Neural cell (in vitro differentiated cells): Measurements from ENCODE around the gene COL4A4. TPM values are rescaled to one million over a fixed set of nuclear protein-coding genes. Genes with fewer than 3 reads are reported as not detected.

Experiments
- H2AFZ ChIP-seq: fragments of 200-600, 300-800 bp; sonication (generic), shearing (Covaris generic); 2 replicates; pipeline ENCODE4 v1.6.0; 2014; ENCODE audit warnings: low read depth, mild to moderate bottlenecking, antibody characterized with exemption, low read length, moderate library complexity
- H3F3A ChIP-seq: fragments of 200-600 bp; shearing (Covaris generic); 2 replicates; pipeline ENCODE4 v1.6.1; 2016; ENCODE audit warnings: mild to moderate bottlenecking, moderate library complexity, mixed read lengths, antibody characterized with exemption, low read length; ENCODE audit not compliant: insufficient read depth, poor library complexity, severe bottlenecking
- H3K27ac ChIP-seq: fragments of 200-600, 300-800 bp; sonication (generic), shearing (Covaris generic); 2 replicates; pipeline ENCODE4 v1.5.1; 2014; ENCODE audit warnings: mild to moderate bottlenecking, low read length, moderate library complexity
- H3K27me3 ChIP-seq: fragments of 300-800, 200-600 bp; sonication (generic), shearing (Covaris generic); 2 replicates; pipeline ENCODE4 v1.6.0; 2014; ENCODE audit warnings: mild to moderate bottlenecking, low read depth, low read length, moderate library complexity; ENCODE audit not compliant: insufficient read depth
- H3K36me3 ChIP-seq: fragments of 300-800, 200-600 bp; sonication (generic), shearing (Covaris generic); 2 replicates; pipeline ENCODE4 v1.5.1; 2014; ENCODE audit warnings: mild to moderate bottlenecking, antibody characterized with exemption, low read length, moderate library complexity; ENCODE audit not compliant: insufficient read depth
- H3K4me2 ChIP-seq: fragments of 300-800, 200-600 bp; sonication (generic), shearing (Covaris generic); 2 replicates; pipeline ENCODE4 v1.6.0; 2014; ENCODE audit warnings: mild to moderate bottlenecking, low read length
- H3K4me3 ChIP-seq: fragments of 300-800, 200-600 bp; sonication (generic), shearing (Covaris generic); 2 replicates; pipeline ENCODE4 v1.5.1; 2014; ENCODE audit warnings: mild to moderate bottlenecking, low read length, moderate library complexity
- H3K79me2 ChIP-seq: fragments of 200-600 bp; shearing (Covaris generic); replicated peaks from 2 replicates; pipeline ENCODE4 v1.6.0; 2014; ENCODE audit warnings: mild to moderate bottlenecking, low read length, moderate library complexity; ENCODE audit not compliant: insufficient read depth
- H3K9ac ChIP-seq: fragments of 300-800, 200-600 bp; sonication (generic), shearing (Covaris generic); 2 replicates; pipeline ENCODE4 v1.6.1; 2016; ENCODE audit warnings: mild to moderate bottlenecking, low read length, mixed read lengths
- H3K9me2 ChIP-seq: fragments of 200-600 bp; shearing (Covaris generic); 2 replicates; pipeline ENCODE4 v1.6.1; 2016; ENCODE audit warnings: mild to moderate bottlenecking, low read length, mixed read lengths; ENCODE audit not compliant: insufficient read depth
- H3K9me3 ChIP-seq: fragments of 200-600, 300-800 bp; sonication (generic), shearing (Covaris generic); 2 replicates; pipeline ENCODE4 v1.6.1; 2016; ENCODE audit warnings: mild to moderate bottlenecking, mixed run types, low read length, moderate library complexity, mixed read lengths
- H4K20me1 ChIP-seq: fragments of 200-600 bp; shearing (Covaris generic); 2 replicates; pipeline ENCODE4 v1.6.1; 2016; ENCODE audit warnings: mild to moderate bottlenecking, mixed run types; ENCODE audit not compliant: insufficient read depth
- EP300 ChIP-seq: fragments of 450-650 bp; conservative IDR thresholded peaks from 2 replicates; pipeline ENCODE4 v1.6.1; 2014; ENCODE audit warnings: antibody characterized with exemption, mild to moderate bottlenecking, moderate library complexity; ENCODE audit not compliant: poor library complexity, severe bottlenecking
- EZH2 ChIP-seq: fragments of 200-600, 300-800 bp; shearing (Covaris generic), sonication (generic); IDR thresholded peaks from 2 replicates; pipeline ENCODE4 v1.6.1; 2014; ENCODE audit warnings: antibody characterized with exemption, low read length, borderline replicate concordance, mild to moderate bottlenecking; ENCODE audit not compliant: insufficient read depth, poor library complexity, severe bottlenecking
- MXI1 ChIP-seq: fragments of 450-650 bp; conservative IDR thresholded peaks from 2 replicates; pipeline ENCODE4 v1.6.1; 2014; ENCODE audit warnings: antibody characterized with exemption, mild to moderate bottlenecking; ENCODE audit not compliant: poor library complexity, severe bottlenecking
- POLR2AphosphoS5 ChIP-seq: IDR thresholded peaks from 2 replicates; pipeline ENCODE4 v1.6.1; 2012
- RAD21 ChIP-seq: fragments of 450-650 bp; conservative IDR thresholded peaks from 2 replicates; pipeline ENCODE4 v1.6.1; 2014; ENCODE audit warnings: antibody characterized with exemption, mild to moderate bottlenecking, moderate library complexity
- SMC3 ChIP-seq: fragments of 450-650 bp; conservative IDR thresholded peaks from 2 replicates; pipeline ENCODE4 v1.6.1; 2014; ENCODE audit warnings: antibody characterized with exemption, mild to moderate bottlenecking, moderate library complexity; ENCODE audit not compliant: poor library complexity
- TAF1 ChIP-seq: IDR thresholded peaks from 2 replicates; pipeline ENCODE4 v1.6.1; 2012; ENCODE audit warnings: low read depth
- polyA minus RNA-seq: library from RNA; depleted of rRNA, polyadenylated mRNA; stranded (reverse); fragments of >200 nt; gene quantifications from 2 replicates; pipeline ENCODE4 v1.2.3, GENCODE V29; 2014
- polyA plus RNA-seq: library from polyadenylated mRNA; depleted of rRNA; stranded (reverse); fragments of >200 nt; gene quantifications from 2 replicates; pipeline ENCODE4 v1.2.3, GENCODE V29; 2014
- TF ChIP-seq, protein P1 (sequence below): IDR thresholded peaks from 2 replicates; pipeline ENCODE4 v1.6.1; 2012; ENCODE audit warnings: borderline replicate concordance
- TF ChIP-seq, protein P2 (sequence below): fragments of 450-650 bp; IDR thresholded peaks from 2 replicates; pipeline ENCODE4 v1.5.1; 2014; ENCODE audit warnings: antibody characterized with exemption, mild to moderate bottlenecking, moderate library complexity; ENCODE audit not compliant: poor library complexity, severe bottlenecking

COL4A4 gene
- 0.35 and 0.46 TPM in 2 replicates for polyA plus RNA-seq
- 0.49 and 0.58 TPM in 2 replicates for polyA minus RNA-seq

DNA sequence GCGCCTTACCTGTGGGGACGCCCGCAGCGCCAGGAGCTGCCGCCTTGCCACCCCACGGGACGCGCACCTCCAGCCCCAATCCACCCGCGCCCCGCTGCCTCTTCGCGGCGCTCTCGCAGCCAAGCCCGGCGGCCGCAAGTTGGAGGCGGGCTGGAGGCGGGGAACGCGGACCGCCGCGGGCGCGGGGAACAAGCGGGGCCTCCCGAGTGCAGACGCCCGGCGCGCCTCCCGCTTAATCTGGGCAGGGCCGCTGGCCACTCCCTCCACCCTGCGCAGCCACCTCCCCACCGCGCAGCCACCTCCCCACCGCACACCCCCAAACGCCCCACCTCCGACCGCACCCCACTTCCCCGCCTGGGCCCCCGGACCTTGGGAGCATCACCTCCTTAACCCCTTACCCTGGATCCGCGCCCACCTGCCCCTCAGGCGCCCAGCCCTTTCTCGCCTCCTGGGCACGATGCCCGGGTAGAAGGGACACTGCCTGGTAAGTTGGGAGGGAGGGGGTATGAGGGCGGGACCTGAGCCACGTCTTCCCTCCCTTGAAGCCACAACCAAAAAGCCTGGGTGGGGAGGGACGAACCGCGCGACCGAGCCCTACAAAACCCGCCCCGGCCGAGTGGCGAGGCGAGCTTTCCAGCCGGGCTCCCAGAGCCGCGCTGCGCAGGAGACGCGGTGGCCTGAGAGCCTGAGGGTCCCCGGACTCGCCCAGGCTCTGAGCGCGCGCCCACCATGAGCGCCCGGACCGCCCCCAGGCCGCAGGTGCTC, at the start of gene COL4A4, which contains the start of gene COL4A3:
TSS of gene COL4A4 (minus strand) at position 208 of the 765 bp plus-strand sequence. CDS start 16,722 bp downstream, outside the sequence.
TSS of gene COL4A3 (plus strand) at position 627 of the 765 bp plus-strand sequence. CDS start at position 730, 103 bp downstream.
- peaks cover 72% of the 10 kb centered on the region for H3K27me3 ChIP-seq
- H3K4me3 ChIP-seq, result peak within 1 kb of the TSS; percentile 78
- H3K9me3 ChIP-seq, result no peaks in the 10 kb centered on the region
- H2AFZ ChIP-seq, result no peak within 1 kb of the TSS
- H3K9me2 ChIP-seq, result no peaks in the 10 kb centered on the region
- no peaks in the 10 kb centered on the region for H3K36me3 ChIP-seq
- H3F3A ChIP-seq, result no peaks in the 10 kb centered on the region
- H3K79me2 ChIP-seq, result no peaks in the 10 kb centered on the region
- no peak within 1 kb of the TSS for H3K27ac ChIP-seq
- peak within 1 kb of the TSS; percentile 41 for H3K9ac ChIP-seq
- no peaks in the 10 kb centered on the region for H4K20me1 ChIP-seq
- TF ChIP-seq, protein P1, sequence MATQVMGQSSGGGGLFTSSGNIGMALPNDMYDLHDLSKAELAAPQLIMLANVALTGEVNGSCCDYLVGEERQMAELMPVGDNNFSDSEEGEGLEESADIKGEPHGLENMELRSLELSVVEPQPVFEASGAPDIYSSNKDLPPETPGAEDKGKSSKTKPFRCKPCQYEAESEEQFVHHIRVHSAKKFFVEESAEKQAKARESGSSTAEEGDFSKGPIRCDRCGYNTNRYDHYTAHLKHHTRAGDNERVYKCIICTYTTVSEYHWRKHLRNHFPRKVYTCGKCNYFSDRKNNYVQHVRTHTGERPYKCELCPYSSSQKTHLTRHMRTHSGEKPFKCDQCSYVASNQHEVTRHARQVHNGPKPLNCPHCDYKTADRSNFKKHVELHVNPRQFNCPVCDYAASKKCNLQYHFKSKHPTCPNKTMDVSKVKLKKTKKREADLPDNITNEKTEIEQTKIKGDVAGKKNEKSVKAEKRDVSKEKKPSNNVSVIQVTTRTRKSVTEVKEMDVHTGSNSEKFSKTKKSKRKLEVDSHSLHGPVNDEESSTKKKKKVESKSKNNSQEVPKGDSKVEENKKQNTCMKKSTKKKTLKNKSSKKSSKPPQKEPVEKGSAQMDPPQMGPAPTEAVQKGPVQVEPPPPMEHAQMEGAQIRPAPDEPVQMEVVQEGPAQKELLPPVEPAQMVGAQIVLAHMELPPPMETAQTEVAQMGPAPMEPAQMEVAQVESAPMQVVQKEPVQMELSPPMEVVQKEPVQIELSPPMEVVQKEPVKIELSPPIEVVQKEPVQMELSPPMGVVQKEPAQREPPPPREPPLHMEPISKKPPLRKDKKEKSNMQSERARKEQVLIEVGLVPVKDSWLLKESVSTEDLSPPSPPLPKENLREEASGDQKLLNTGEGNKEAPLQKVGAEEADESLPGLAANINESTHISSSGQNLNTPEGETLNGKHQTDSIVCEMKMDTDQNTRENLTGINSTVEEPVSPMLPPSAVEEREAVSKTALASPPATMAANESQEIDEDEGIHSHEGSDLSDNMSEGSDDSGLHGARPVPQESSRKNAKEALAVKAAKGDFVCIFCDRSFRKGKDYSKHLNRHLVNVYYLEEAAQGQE, result no peak
- TF ChIP-seq MXI1 (no peak), RAD21 (no peak), EZH2 (no peak), POLR2AphosphoS5 (no peak), SMC3 (no peak), EP300 (no peak), TAF1 (no peak)
- TF ChIP-seq, protein P2, sequence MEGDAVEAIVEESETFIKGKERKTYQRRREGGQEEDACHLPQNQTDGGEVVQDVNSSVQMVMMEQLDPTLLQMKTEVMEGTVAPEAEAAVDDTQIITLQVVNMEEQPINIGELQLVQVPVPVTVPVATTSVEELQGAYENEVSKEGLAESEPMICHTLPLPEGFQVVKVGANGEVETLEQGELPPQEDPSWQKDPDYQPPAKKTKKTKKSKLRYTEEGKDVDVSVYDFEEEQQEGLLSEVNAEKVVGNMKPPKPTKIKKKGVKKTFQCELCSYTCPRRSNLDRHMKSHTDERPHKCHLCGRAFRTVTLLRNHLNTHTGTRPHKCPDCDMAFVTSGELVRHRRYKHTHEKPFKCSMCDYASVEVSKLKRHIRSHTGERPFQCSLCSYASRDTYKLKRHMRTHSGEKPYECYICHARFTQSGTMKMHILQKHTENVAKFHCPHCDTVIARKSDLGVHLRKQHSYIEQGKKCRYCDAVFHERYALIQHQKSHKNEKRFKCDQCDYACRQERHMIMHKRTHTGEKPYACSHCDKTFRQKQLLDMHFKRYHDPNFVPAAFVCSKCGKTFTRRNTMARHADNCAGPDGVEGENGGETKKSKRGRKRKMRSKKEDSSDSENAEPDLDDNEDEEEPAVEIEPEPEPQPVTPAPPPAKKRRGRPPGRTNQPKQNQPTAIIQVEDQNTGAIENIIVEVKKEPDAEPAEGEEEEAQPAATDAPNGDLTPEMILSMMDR, result no peak
- H3K4me2 ChIP-seq, result peak within 1 kb of the TSS; percentile 67

DNA sequence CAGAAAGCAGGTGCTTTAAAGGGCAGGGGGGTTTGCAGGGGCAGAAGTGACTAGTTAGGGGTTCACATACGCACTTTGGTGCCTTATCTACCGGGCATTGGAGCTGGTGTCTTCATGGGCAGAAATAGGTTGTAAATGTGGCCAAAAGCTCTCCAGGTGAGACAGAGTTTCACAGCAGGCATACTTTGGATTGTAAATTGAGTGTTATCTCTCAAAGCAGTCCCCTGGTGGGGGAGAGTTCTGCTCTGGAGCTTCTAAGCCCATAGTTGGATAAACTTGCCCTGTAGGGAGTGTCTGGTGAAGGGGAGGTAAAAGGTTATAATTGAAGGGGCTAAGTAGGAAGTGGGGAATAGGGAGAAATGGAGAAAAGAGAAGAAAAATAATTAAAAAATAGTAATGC, 43.6 kb upstream of the COL4A4 start:
- Histone ChIP-seq H3F3A (no peaks in the 10 kb centered on the region), H3K79me2 (no peaks in the 10 kb centered on the region), H3K9me2 (no peaks in the 10 kb centered on the region), H3K27ac (no peak overlapping the region), H3K9ac (no peak overlapping the region), H2AFZ (no peak overlapping the region), H3K4me3 (no peak overlapping the region), H3K4me2 (no peak overlapping the region), H4K20me1 (no peaks in the 10 kb centered on the region), H3K27me3 (no peaks in the 10 kb centered on the region), H3K36me3 (no peaks in the 10 kb centered on the region), H3K9me3 (no peaks in the 10 kb centered on the region)
- TF ChIP-seq SMC3, result no peak
